HepG2 (cell line): ENCODE results near the gene MRPL54. TPM values are rescaled to one million over a fixed set of nuclear protein-coding genes. Genes with fewer than 3 reads are reported as not detected.

Experiments
- ATM ChIP-seq: fragments of 450-650 bp; IDR thresholded peaks from 2 replicates; pipeline ENCODE4 v1.7.1; 2017; ENCODE audit warnings: mild to moderate bottlenecking, borderline replicate concordance
- EZH2 ChIP-seq: conservative IDR thresholded peaks from 2 replicates; pipeline ENCODE4 v1.6.1; 2012; ENCODE audit warnings: mild to moderate bottlenecking, low read depth, low read length, moderate library complexity
- KAT8 ChIP-seq: IDR thresholded peaks from 2 replicates; pipeline ENCODE4 v1.6.1; 2016; ENCODE audit warnings: missing genetic modification reagents, missing compliant biosample characterization
- MATR3 ChIP-seq: sonication (generic); formaldehyde crosslinking; IDR thresholded peaks from 2 replicates; pipeline ENCODE4 v1.4.0; 2020; ENCODE audit warnings: missing genetic modification reagents
- PHF21A ChIP-seq: sonication (generic); formaldehyde crosslinking; IDR thresholded peaks from 2 replicates; pipeline ENCODE4 v1.5.0; 2020; ENCODE audit warnings: mild to moderate bottlenecking, missing genetic modification reagents
- PITX1 ChIP-seq: sonication (generic); formaldehyde crosslinking; IDR thresholded peaks from 2 replicates; pipeline ENCODE4 v1.5.1; 2020; ENCODE audit warnings: mild to moderate bottlenecking, missing genetic modification reagents
- RBM39 ChIP-seq: fragments of 200-400 bp; formaldehyde crosslinking; IDR thresholded peaks from one replicate; pipeline ENCODE4 v1.6.1; 2018; ENCODE audit warnings: antibody characterized with exemption, mild to moderate bottlenecking, low read depth, low read length; ENCODE audit not compliant: poor library complexity, severe bottlenecking
- SMAD3 ChIP-seq: sonication (generic); formaldehyde crosslinking; IDR thresholded peaks from 2 replicates; pipeline ENCODE4 v1.4.0; 2020; ENCODE audit warnings: missing genetic modification reagents
- SP2 ChIP-seq: sonication (generic); formaldehyde crosslinking; IDR thresholded peaks from 2 replicates; pipeline ENCODE4 v1.5.1; 2020; ENCODE audit warnings: mild to moderate bottlenecking, missing genetic modification reagents
- ZNF256 ChIP-seq: sonication (generic); formaldehyde crosslinking; conservative IDR thresholded peaks from 2 replicates; pipeline ENCODE4 v1.4.0; 2020; ENCODE audit warnings: missing genetic modification reagents
- ZNF33A ChIP-seq: sonication (generic); formaldehyde crosslinking; IDR thresholded peaks from 2 replicates; pipeline ENCODE4 v1.5.1; 2020; ENCODE audit warnings: missing genetic modification reagents, mild to moderate bottlenecking, moderate library complexity, borderline replicate concordance
- polyA plus RNA-seq, 8 experiments: library from polyadenylated mRNA; depleted of rRNA in 3 of 8; stranded (reverse) in 7 of 8; unstranded in 1 of 8; fragments of >200 nt; fragmentation: Illumina TruSeq in 4 of 8; extraction: Trizol in 4 of 8; gene quantifications; 2 replicates each; pipeline versions ENCODE4 v1.2.1 to v1.2.3, GENCODE V29; 2011 to 2016; ENCODE audit warnings: low read depth in 4 of 8, missing spikeins in 1 of 8, mixed read lengths in 1 of 8; ENCODE audit not compliant: insufficient read depth in 1 of 8
- total RNA-seq, 5 experiments: library from RNA; depleted of rRNA; stranded (reverse); fragments of >200 nt; fragmentation: Illumina TruSeq; extraction: Trizol; gene quantifications; 2 replicates each; pipeline ENCODE4 v1.2.3, GENCODE V29; 2016; ENCODE audit warnings: low read depth in 1 of 5
- TF ChIP-seq, protein P1 (sequence below): sonication (generic); formaldehyde crosslinking; IDR thresholded peaks from 2 replicates; pipeline ENCODE4 v1.5.1; 2020; ENCODE audit warnings: missing genetic modification reagents, mild to moderate bottlenecking, borderline replicate concordance
- TF ChIP-seq, protein P2 (sequence below): sonication (generic); formaldehyde crosslinking; IDR thresholded peaks from 2 replicates; pipeline ENCODE4 v1.8.1; 2023; ENCODE audit warnings: mild to moderate bottlenecking, missing genetic modification reagents
- TF ChIP-seq, protein P3 (sequence below), 2 experiments: sonication (generic) in 1 of 2; formaldehyde crosslinking in 1 of 2; IDR thresholded peaks; 2 replicates each; pipeline versions ENCODE4 v1.4.0 to v1.6.1; 2016 to 2020; ENCODE audit warnings: borderline replicate concordance in 1 of 2, low read depth in 1 of 2, mild to moderate bottlenecking in 1 of 2, missing genetic modification reagents in 1 of 2
- TF ChIP-seq, protein P4 (sequence below): sonication (generic); formaldehyde crosslinking; IDR thresholded peaks from 2 replicates; pipeline ENCODE4 v1.8.1; 2022; ENCODE audit warnings: low read depth, mild to moderate bottlenecking, missing genetic modification reagents
- TF ChIP-seq, protein P5 (sequence below): sonication (generic); formaldehyde crosslinking; IDR thresholded peaks from 2 replicates; pipeline ENCODE4 v1.8.0; 2022; ENCODE audit warnings: mild to moderate bottlenecking, missing genetic modification reagents, borderline replicate concordance

The MRPL54 gene
- total and polyA plus RNA-seq, 2 of the 13 experiments (the other 11 are each of a cell fraction or from before 2014, with no cell fraction given), result 36.8 to 66.9 TPM

DNA sequence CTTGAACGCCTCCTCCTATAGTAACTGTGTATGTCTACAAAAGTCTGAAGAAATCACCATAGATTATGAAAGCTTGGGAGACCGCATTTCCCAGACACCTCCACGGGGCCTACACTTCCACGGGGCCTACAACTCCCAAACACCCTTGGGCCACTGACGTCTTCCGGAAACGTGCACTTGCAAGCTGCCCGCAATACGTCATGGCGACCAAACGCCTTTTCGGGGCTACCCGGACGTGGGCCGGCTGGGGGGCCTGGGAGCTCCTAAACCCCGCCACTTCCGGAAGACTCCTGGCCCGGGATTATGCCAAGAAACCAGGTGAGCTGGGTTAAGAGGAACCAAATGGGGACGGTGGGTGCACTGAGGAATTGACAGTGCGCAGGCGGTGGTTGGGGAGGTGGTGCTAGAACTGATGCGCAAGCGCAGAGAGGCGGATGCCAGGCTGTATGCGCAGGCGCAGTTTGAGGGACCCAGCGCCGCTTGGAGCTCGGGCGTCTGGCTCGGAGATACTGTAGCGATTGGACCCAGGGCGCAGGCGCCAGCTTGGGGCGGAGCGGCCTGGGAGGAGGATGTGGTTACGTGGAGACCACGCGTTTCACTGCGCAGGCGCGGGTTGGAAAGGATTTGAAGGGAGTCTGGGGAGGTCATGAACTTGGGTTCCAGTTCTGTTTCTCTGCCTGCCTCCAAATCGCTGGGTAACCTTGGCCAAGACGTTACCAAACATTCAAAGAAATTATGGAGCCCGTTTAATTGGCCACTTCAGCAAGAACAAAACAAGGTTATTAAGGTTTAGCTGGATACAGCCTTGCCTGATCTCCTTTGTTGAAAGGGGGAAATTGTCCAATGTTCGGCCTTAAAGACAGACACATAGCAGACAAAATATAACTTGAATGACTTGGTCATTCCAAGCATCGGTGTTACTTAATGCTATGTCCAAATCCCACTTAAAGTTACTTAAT lies at the start of gene MRPL54 (continued):
- TF ChIP-seq, protein P1, sequence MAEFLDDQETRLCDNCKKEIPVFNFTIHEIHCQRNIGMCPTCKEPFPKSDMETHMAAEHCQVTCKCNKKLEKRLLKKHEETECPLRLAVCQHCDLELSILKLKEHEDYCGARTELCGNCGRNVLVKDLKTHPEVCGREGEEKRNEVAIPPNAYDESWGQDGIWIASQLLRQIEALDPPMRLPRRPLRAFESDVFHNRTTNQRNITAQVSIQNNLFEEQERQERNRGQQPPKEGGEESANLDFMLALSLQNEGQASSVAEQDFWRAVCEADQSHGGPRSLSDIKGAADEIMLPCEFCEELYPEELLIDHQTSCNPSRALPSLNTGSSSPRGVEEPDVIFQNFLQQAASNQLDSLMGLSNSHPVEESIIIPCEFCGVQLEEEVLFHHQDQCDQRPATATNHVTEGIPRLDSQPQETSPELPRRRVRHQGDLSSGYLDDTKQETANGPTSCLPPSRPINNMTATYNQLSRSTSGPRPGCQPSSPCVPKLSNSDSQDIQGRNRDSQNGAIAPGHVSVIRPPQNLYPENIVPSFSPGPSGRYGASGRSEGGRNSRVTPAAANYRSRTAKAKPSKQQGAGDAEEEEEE (CRISPR knock-in tag), result no peak
- no peak for TF ChIP-seq PHF21A (CRISPR knock-in tag)
- peak; percentile 63; the same call in 1 of the 2 replicates for TF ChIP-seq SMAD3 (CRISPR knock-in tag)
- TF ChIP-seq, protein P2, sequence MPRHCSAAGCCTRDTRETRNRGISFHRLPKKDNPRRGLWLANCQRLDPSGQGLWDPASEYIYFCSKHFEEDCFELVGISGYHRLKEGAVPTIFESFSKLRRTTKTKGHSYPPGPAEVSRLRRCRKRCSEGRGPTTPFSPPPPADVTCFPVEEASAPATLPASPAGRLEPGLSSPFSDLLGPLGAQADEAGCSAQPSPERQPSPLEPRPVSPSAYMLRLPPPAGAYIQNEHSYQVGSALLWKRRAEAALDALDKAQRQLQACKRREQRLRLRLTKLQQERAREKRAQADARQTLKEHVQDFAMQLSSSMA (CRISPR knock-in tag), result no peak
- no peak for TF ChIP-seq EZH2
- TF ChIP-seq MATR3, result no peak
- TF ChIP-seq SP2 (CRISPR knock-in tag), result no peak
- TF ChIP-seq ATM, result no peak
- TF ChIP-seq, protein P3, sequence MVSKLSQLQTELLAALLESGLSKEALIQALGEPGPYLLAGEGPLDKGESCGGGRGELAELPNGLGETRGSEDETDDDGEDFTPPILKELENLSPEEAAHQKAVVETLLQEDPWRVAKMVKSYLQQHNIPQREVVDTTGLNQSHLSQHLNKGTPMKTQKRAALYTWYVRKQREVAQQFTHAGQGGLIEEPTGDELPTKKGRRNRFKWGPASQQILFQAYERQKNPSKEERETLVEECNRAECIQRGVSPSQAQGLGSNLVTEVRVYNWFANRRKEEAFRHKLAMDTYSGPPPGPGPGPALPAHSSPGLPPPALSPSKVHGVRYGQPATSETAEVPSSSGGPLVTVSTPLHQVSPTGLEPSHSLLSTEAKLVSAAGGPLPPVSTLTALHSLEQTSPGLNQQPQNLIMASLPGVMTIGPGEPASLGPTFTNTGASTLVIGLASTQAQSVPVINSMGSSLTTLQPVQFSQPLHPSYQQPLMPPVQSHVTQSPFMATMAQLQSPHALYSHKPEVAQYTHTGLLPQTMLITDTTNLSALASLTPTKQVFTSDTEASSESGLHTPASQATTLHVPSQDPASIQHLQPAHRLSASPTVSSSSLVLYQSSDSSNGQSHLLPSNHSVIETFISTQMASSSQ (IDR thresholded peaks at IDR 0.05; ENCODE audit: low read depth), result no peak
- TF ChIP-seq, protein P3 (CRISPR knock-in tag; IDR thresholded peaks at IDR 0.05; ENCODE audit: borderline replicate concordance), result no peak; the same call in 1 of the 2 replicates
- TF ChIP-seq ZNF33A (CRISPR knock-in tag), result no peak
- TF ChIP-seq, protein P4, sequence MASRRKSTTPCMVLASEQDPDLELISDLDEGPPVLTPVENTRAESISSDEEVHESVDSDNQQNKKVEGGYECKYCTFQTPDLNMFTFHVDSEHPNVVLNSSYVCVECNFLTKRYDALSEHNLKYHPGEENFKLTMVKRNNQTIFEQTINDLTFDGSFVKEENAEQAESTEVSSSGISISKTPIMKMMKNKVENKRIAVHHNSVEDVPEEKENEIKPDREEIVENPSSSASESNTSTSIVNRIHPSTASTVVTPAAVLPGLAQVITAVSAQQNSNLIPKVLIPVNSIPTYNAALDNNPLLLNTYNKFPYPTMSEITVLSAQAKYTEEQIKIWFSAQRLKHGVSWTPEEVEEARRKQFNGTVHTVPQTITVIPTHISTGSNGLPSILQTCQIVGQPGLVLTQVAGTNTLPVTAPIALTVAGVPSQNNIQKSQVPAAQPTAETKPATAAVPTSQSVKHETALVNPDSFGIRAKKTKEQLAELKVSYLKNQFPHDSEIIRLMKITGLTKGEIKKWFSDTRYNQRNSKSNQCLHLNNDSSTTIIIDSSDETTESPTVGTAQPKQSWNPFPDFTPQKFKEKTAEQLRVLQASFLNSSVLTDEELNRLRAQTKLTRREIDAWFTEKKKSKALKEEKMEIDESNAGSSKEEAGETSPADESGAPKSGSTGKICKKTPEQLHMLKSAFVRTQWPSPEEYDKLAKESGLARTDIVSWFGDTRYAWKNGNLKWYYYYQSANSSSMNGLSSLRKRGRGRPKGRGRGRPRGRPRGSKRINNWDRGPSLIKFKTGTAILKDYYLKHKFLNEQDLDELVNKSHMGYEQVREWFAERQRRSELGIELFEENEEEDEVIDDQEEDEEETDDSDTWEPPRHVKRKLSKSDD (CRISPR knock-in tag), result peak; percentile 89; the same call in 1 of the 2 replicates
- TF ChIP-seq, protein P5, sequence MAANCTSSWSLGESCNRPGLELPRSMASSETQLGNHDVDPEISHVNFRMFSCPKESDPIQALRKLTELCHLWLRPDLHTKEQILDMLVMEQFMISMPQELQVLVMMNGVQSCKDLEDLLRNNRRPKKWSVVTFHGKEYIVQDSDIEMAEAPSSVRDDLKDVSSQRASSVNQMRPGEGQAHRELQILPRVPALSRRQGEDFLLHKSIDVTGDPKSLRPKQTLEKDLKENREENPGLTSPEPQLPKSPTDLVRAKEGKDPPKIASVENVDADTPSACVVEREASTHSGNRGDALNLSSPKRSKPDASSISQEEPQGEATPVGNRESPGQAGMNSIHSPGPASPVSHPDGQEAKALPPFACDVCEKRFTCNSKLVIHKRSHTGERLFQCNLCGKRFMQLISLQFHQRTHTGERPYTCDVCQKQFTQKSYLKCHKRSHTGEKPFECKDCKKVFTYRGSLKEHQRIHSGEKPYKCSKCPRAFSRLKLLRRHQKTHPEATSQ, result peak; percentile 72; the same call in 1 of the 2 replicates
- TF ChIP-seq RBM39, result peak; percentile 79
- no peak for TF ChIP-seq ZNF256 (CRISPR knock-in tag)
- TF ChIP-seq KAT8 (CRISPR knock-in tag), result peak; percentile 91
- peak; percentile 11; the same call in 1 of the 2 replicates for TF ChIP-seq PITX1 (CRISPR knock-in tag)
